ENCODE data around the gene CCZ1B. TPM values are rescaled to one million over a fixed set of nuclear protein-coding genes. Genes with fewer than 3 reads are reported as not detected.
"Not testable (repeated sequence)": the region's sequence is repeated elsewhere in the genome, so short reads cannot be mapped to it uniquely, and the experiment has no call there.

CCZ1B gene
- total and polyA plus RNA-seq, 2 donors (not counting 3 experiments of a cell fraction or from before 2014, with no cell fraction given): 16.3 to 77.1 TPM

DNA sequence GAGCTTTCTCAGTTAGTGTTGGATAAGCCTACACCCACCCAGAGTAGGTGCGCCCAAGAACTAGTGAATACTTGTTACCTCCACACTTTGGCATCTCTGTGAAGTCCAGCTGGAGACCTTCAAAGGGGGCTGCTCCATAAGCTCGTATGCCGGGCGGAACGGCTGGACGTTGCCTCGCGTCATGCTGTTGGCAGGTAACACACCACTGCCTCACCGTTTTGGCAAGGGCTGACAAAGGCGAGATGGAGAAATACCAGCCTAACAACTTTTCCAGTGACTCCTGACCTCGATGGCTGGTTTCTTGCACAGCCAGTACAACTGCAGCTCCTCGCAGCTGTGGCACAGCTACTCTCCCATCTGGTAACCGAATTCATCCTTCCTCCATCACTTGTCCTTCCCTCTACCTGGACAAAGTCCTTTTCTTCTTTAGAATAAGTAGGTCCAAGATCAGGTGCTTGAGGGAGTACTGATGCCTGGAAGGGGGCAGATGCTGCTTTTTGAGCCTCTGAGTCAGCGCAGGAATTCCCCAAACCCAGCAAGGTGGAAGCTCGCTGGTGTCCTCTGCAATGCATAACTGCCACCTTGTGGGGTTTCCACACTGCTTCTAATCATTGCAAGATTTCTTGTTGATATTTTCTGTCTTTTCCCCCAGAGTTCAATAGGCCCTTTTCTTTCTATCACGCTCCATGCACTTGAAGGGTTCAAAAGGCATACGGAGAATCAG, 45.5 kb upstream of the CCZ1B start:
- CTCF ChIA-PET; dilution Hi-C loops (cut with MboI; ENCODE audit: extremely low pct_ligation_motif_present, low sequenced_read_pairs); BruUV-seq (replicated peaks): not testable (repeated sequence)

DNA sequence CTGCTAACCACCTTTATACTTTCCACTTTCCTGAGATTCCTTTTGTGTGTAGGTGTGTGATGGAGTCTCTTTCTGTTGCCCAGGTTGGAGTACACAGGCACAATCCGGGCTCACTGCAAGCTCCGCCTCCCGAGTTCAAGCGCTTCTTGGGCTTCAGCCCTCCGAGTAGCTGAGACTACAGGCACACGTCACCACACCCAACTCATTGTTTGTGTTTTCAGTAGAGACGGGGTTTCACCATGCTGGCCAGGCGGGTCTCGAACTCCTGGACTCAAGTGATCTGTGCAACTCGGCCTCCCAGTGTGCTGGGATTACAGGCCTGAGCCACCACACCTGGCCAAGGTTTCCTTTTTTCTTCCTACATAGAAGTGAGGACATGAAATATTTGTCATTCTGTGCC, 38.7 kb upstream of the CCZ1B start:
- CTCF ChIA-PET; H3K9ac ChIP-seq (replicated peaks; ENCODE audit: extremely low read depth, insufficient read depth, low read length); POLR2A ChIA-PET; H3K9me1 ChIP-seq (replicated peaks; ENCODE audit: control insufficient read depth, extremely low read depth, insufficient read depth, low read length); H3K9me3 ChIP-seq (replicated peaks; ENCODE audit: control insufficient read depth, insufficient read depth, low read length); H3K27me3 ChIP-seq (ENCODE audit: control insufficient read depth in 2 of 2, insufficient read depth in 2 of 2, low read length in 2 of 2); H3K4me2 ChIP-seq (ENCODE audit: insufficient read depth, low read length); FAIRE-seq; DNase-seq (ENCODE audit: low read depth, low spot score); H3K4me3 ChIP-seq (replicated peaks in 1 of 3; ENCODE audit: insufficient read depth in 1 of 3, low read depth in 1 of 3, low read length in 3 of 3); H3K4me1 ChIP-seq (ENCODE audit: control insufficient read depth, extremely low read depth, insufficient read depth, low read length); H3K36me3 ChIP-seq (ENCODE audit: control insufficient read depth in 2 of 2, extremely low read depth in 1 of 2, insufficient read depth in 2 of 2, low read length in 2 of 2); BruUV-seq (replicated peaks); H4K20me1 ChIP-seq (replicated peaks; ENCODE audit: control insufficient read depth, extremely low read depth, insufficient read depth, low read length); H3K27ac ChIP-seq (ENCODE audit: insufficient read depth, low read depth, low read length); dilution Hi-C loops (cut with MboI; ENCODE audit: extremely low pct_ligation_motif_present, low sequenced_read_pairs); intact Hi-C loops (cut with micrococcal nuclease); H3K79me2 ChIP-seq (ENCODE audit: control insufficient read depth, insufficient read depth, low read length); H2AFZ ChIP-seq (ENCODE audit: low read depth, low read length): not testable (repeated sequence)

More for the DNA sequence above, 45.5 kb upstream of the CCZ1B start:
- H2AFZ ChIP-seq (ENCODE audit: low read depth, low read length); H3K4me3 ChIP-seq (replicated peaks in 1 of 3; ENCODE audit: insufficient read depth in 1 of 3, low read depth in 1 of 3, low read length in 3 of 3); POLR2A ChIA-PET; H3K36me3 ChIP-seq (ENCODE audit: control insufficient read depth in 2 of 2, extremely low read depth in 1 of 2, insufficient read depth in 2 of 2, low read length in 2 of 2); H3K27me3 ChIP-seq (ENCODE audit: control insufficient read depth in 2 of 2, insufficient read depth in 2 of 2, low read length in 2 of 2); H3K9me1 ChIP-seq (replicated peaks; ENCODE audit: control insufficient read depth, extremely low read depth, insufficient read depth, low read length); intact Hi-C loops (cut with micrococcal nuclease); H4K20me1 ChIP-seq (replicated peaks; ENCODE audit: control insufficient read depth, extremely low read depth, insufficient read depth, low read length); H3K27ac ChIP-seq (ENCODE audit: insufficient read depth, low read depth, low read length); H3K4me1 ChIP-seq (ENCODE audit: control insufficient read depth, extremely low read depth, insufficient read depth, low read length); H3K9ac ChIP-seq (replicated peaks; ENCODE audit: extremely low read depth, insufficient read depth, low read length); FAIRE-seq; H3K79me2 ChIP-seq (ENCODE audit: control insufficient read depth, insufficient read depth, low read length); H3K9me3 ChIP-seq (replicated peaks; ENCODE audit: control insufficient read depth, insufficient read depth, low read length); H3K4me2 ChIP-seq (ENCODE audit: insufficient read depth, low read length); DNase-seq (ENCODE audit: low read depth, low spot score): not testable (repeated sequence)

DNA sequence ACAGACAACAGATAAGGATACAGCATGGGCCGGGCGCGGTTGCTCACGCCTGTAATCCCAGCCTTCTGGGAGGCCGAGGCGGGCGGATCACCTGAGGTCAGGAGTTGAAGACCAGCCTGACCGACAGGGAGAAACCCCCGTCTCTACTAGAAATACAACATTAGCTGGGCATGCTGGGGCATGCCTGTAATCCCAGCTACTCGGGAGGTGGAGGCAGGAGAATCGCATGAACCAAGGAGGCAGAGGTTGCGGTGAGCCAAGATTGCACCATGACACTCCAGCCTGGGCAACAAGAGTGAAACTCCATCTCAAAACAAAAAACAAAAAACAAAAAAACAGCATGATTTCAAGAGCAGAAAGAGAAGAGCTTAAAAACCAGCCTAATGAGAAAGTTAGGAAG, 38.1 kb upstream of the CCZ1B start:
- POLR2A ChIA-PET; DNase-seq (ENCODE audit: low read depth, low spot score); H3K27me3 ChIP-seq (ENCODE audit: control insufficient read depth in 2 of 2, insufficient read depth in 2 of 2, low read length in 2 of 2); H3K9me3 ChIP-seq (replicated peaks; ENCODE audit: control insufficient read depth, insufficient read depth, low read length); H3K9ac ChIP-seq (replicated peaks; ENCODE audit: extremely low read depth, insufficient read depth, low read length); FAIRE-seq; H3K79me2 ChIP-seq (ENCODE audit: control insufficient read depth, insufficient read depth, low read length); H2AFZ ChIP-seq (ENCODE audit: low read depth, low read length); H4K20me1 ChIP-seq (replicated peaks; ENCODE audit: control insufficient read depth, extremely low read depth, insufficient read depth, low read length); BruUV-seq (replicated peaks); dilution Hi-C loops (cut with MboI; ENCODE audit: extremely low pct_ligation_motif_present, low sequenced_read_pairs); intact Hi-C loops (cut with micrococcal nuclease); H3K4me3 ChIP-seq (replicated peaks in 1 of 3; ENCODE audit: insufficient read depth in 1 of 3, low read depth in 1 of 3, low read length in 3 of 3); H3K9me1 ChIP-seq (replicated peaks; ENCODE audit: control insufficient read depth, extremely low read depth, insufficient read depth, low read length); CTCF ChIA-PET; H3K4me1 ChIP-seq (ENCODE audit: control insufficient read depth, extremely low read depth, insufficient read depth, low read length); H3K36me3 ChIP-seq (ENCODE audit: control insufficient read depth in 2 of 2, extremely low read depth in 1 of 2, insufficient read depth in 2 of 2, low read length in 2 of 2); H3K4me2 ChIP-seq (ENCODE audit: insufficient read depth, low read length); H3K27ac ChIP-seq (ENCODE audit: insufficient read depth, low read depth, low read length): not testable (repeated sequence)

DNA sequence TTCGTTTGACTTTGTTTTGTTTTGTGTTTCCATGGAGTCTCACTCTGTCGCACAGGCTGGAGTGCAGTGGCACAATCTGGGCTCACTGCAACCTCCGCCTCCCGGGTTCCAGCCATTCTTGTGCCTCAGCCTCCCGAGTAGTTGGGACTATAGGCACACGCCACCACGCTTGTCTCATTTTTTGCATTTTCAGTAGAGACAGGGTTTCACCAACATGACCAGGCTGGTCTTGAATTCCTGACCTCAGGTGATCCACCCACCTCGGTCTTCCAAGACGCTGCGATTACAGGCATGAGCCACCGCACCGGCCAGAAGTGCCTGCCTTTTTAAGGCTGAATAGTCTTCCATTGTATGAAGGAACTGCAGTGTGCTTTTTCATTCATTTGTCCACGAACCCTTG, 36.8 kb upstream of the CCZ1B start:
- FAIRE-seq, CTCF ChIA-PET: not testable (repeated sequence)

More for the DNA sequence above, 36.8 kb upstream of the CCZ1B start:
- H3K79me2 ChIP-seq (ENCODE audit: control insufficient read depth, insufficient read depth, low read length); H3K9me1 ChIP-seq (replicated peaks; ENCODE audit: control insufficient read depth, extremely low read depth, insufficient read depth, low read length); H3K27ac ChIP-seq (ENCODE audit: insufficient read depth, low read depth, low read length); BruUV-seq (replicated peaks); H3K9me3 ChIP-seq (replicated peaks; ENCODE audit: control insufficient read depth, insufficient read depth, low read length); dilution Hi-C loops (cut with MboI; ENCODE audit: extremely low pct_ligation_motif_present, low sequenced_read_pairs); H3K9ac ChIP-seq (replicated peaks; ENCODE audit: extremely low read depth, insufficient read depth, low read length); H3K27me3 ChIP-seq (ENCODE audit: control insufficient read depth in 2 of 2, insufficient read depth in 2 of 2, low read length in 2 of 2); H3K4me1 ChIP-seq (ENCODE audit: control insufficient read depth, extremely low read depth, insufficient read depth, low read length); H3K4me2 ChIP-seq (ENCODE audit: insufficient read depth, low read length); intact Hi-C loops (cut with micrococcal nuclease); H4K20me1 ChIP-seq (replicated peaks; ENCODE audit: control insufficient read depth, extremely low read depth, insufficient read depth, low read length); POLR2A ChIA-PET; H2AFZ ChIP-seq (ENCODE audit: low read depth, low read length); H3K36me3 ChIP-seq (ENCODE audit: control insufficient read depth in 2 of 2, extremely low read depth in 1 of 2, insufficient read depth in 2 of 2, low read length in 2 of 2); H3K4me3 ChIP-seq (replicated peaks in 1 of 3; ENCODE audit: insufficient read depth in 1 of 3, low read depth in 1 of 3, low read length in 3 of 3); DNase-seq (ENCODE audit: low read depth, low spot score): not testable (repeated sequence)
